NCI-H146 (cell line): Measurements from ENCODE around the gene CD274.
A peak's percentile ranks its signal among the peaks of the same experiment; 100 is the strongest.
"Not testable (repeated sequence)": the region's sequence is repeated elsewhere in the genome, so short reads cannot be mapped to it uniquely, and the experiment has no call there.

ENCODE experiments used
- DNase-seq: peaks from one replicate; lab custom pipeline; 2025; lab: John Stamatoyannopoulos, UW

Gene CD274

GRCh38 chr9:5450359-5451091 is at the start of gene CD274:
Gene CD274, plus strand, starts transcription at chr9:5450542. Its CDS starts 5,572 bp downstream, at chr9:5456114.
- peak; percentile 82 for DNase-seq

GRCh38 chr9:5402217-5402616 is 48.1 kb upstream of the CD274 start:
- DNase-seq = no peak

- no peak for DNase-seq
These were observed 41.7 kb upstream of the CD274 start for GRCh38 chr9:5408596-5408995.

GRCh38 chr9:5416953-5417352 is 33.4 kb upstream of the CD274 start:
- DNase-seq = no peak

- DNase-seq = no peak
These were observed 31.9 kb upstream of the CD274 start for GRCh38 chr9:5418481-5418880.

GRCh38 chr9:5419987-5420386 is 30.4 kb upstream of the CD274 start:
- DNase-seq = no peak

- DNase-seq = no peak
These were observed 29.2 kb upstream of the CD274 start for GRCh38 chr9:5421163-5421562.

GRCh38 chr9:5422276-5422675 is 28.1 kb upstream of the CD274 start:
- DNase-seq = no peak

GRCh38 chr9:5425006-5425628 is 25.2 kb upstream of the CD274 start:
- DNase-seq = peak; percentile 37

GRCh38 chr9:5427005-5427404 is 23.3 kb upstream of the CD274 start:
- no peak for DNase-seq

GRCh38 chr9:5428172-5428571 is 22.2 kb upstream of the CD274 start:
- no peak for DNase-seq

GRCh38 chr9:5428794-5429528 is 21.4 kb upstream of the CD274 start:
- no peak for DNase-seq

GRCh38 chr9:5429873-5430564 is 20.3 kb upstream of the CD274 start:
- no peak for DNase-seq

- no peak for DNase-seq
These were observed 19.4 kb upstream of the CD274 start for GRCh38 chr9:5430912-5431311.

GRCh38 chr9:5432890-5433289 is 17.5 kb upstream of the CD274 start:
- not testable (repeated sequence) for DNase-seq

GRCh38 chr9:5433328-5433727 is 17.0 kb upstream of the CD274 start:
- DNase-seq = not testable (repeated sequence)

GRCh38 chr9:5433841-5434810 is 16.2 kb upstream of the CD274 start:
- DNase-seq = not testable (repeated sequence)

GRCh38 chr9:5435912-5436311 is 14.4 kb upstream of the CD274 start:
- no peak for DNase-seq

- DNase-seq = no peak
These were observed 13.9 kb upstream of the CD274 start for GRCh38 chr9:5436441-5436840.

GRCh38 chr9:5437254-5438216 is 12.8 kb upstream of the CD274 start, which contains the start of gene PLGRKT:
Gene PLGRKT, minus strand, starts transcription at chr9:5437925. Its CDS starts 5,948 bp downstream, at chr9:5431977.
- peak; percentile 98 for DNase-seq
